PC-3 (cell line): ENCODE data around the gene AMPD3.

ENCODE experiments used
- CTCF ChIP-seq: fragments of 300-600 bp; sonication (generic); conservative IDR thresholded peaks from 2 replicates; pipeline ENCODE4 v1.5.1; 2017; ENCODE audit warnings: antibody characterized with exemption, low read depth, mild to moderate bottlenecking, low read length
- EZH2 ChIP-seq: fragments of 300-600 bp; sonication (generic); IDR thresholded peaks from one replicate; pipeline ENCODE4 v1.6.1; 2017; ENCODE audit warnings: antibody characterized with exemption, mild to moderate bottlenecking, low read length; ENCODE audit not compliant: unreplicated experiment

DNA sequence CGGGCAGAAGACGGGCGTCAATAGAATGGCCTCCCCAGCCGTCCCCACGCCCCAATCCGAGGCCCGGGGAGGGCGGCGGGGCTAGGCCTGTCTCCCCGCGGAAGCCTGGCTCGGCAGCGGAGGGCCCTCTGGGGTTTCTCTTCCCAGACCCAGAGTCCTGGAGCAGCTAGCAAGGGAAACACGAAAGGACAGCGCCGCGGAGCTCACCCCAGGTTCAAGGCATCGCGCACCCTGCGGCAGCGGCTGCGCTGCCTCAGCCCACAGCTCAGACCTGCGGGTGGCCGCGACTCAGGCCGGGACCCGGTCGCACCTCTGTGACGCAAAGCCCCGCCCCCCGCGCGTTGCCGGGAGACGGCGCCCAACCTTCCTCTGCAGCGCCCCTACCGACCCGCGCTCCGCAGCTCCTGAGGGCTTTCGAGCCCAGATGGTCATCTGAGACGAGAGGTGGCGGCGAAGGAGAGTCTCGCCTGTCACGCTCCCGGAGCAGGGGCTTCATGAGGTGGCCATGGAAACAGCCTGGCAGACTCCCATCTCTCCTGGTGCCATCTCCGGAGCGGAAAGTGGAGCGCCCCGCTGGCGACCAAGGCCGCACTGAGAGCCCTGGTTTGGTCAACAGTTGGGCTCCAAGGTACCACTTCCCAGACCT is 86.0 kb downstream of the AMPD3 start, which contains the start of gene RNF141:
- no peak for TF ChIP-seq EZH2
- peak; percentile 73 for TF ChIP-seq CTCF
